Choroid plexus epithelial cell (primary cell): Measurements from ENCODE around the gene FAM184A.

ENCODE experiments used
- DNase-seq: peaks from one replicate; pipeline ENCODE4 v3.0.0-alpha.2; 2010; ENCODE audit warnings: low read depth
- H3K4me3 ChIP-seq: 2 replicates; pipeline ENCODE4 v1.5.1; 2011; ENCODE audit warnings: low read depth, mild to moderate bottlenecking, control low read depth, low read length, moderate library complexity
- TF ChIP-seq, protein P1 (sequence below): conservative IDR thresholded peaks from 2 replicates; pipeline ENCODE4 v1.5.1; 2011; ENCODE audit warnings: low read depth, mild to moderate bottlenecking, control low read depth, inconsistent platforms, low read length, moderate library complexity

FAM184A gene

DNA sequence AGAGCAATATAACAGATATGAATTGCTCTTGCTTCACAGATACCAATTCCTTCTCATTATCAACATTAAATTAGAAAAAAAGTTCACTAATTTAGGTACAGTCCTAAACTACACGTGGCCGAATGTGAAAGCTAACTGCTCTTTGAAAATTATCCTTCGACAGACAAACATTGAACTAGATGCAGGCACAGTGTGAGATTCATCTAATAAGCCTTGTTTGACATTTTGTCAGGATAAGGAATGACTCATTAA is 1.1 kb downstream of the FAM184A start:
- TF ChIP-seq, protein P1, sequence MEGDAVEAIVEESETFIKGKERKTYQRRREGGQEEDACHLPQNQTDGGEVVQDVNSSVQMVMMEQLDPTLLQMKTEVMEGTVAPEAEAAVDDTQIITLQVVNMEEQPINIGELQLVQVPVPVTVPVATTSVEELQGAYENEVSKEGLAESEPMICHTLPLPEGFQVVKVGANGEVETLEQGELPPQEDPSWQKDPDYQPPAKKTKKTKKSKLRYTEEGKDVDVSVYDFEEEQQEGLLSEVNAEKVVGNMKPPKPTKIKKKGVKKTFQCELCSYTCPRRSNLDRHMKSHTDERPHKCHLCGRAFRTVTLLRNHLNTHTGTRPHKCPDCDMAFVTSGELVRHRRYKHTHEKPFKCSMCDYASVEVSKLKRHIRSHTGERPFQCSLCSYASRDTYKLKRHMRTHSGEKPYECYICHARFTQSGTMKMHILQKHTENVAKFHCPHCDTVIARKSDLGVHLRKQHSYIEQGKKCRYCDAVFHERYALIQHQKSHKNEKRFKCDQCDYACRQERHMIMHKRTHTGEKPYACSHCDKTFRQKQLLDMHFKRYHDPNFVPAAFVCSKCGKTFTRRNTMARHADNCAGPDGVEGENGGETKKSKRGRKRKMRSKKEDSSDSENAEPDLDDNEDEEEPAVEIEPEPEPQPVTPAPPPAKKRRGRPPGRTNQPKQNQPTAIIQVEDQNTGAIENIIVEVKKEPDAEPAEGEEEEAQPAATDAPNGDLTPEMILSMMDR: no peak
- no peak for DNase-seq
- no peak overlapping the region for H3K4me3 ChIP-seq

DNA sequence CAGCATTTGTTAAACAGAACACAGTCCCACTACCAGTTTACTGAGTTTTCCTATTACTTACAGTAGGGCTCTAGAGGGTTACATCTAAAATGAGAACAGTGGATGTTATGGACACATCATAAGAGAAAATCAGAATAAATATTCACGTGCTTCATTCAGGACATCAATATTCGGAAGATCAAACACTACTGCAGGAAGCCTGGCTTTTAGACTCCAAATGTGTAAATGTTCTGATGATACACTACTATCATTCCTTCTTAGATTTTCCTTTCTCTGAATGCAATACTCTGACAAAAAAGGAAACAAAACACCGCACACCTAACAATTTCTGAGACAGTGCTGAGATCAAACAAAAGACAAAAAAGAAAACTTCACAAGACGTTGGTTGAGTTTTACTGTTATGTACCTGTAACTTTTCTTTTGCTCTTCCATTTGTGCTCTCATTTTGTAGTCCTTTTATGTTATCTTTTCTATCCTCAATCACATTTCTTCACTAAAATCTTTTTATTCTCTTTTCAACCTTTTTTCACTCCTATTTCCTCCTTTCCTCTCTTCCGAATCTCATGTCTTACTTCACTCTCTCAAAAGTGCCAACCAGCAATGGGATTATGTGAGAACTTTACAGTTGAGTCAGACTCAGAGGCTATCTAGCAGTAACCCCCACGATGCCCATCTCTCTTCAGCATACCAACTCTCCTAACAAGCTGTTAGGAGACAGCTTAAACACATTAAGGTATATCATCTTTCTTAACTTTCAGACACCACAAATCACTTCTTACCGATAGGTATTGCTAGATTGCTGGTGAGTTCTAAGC is 1.7 kb downstream of the FAM184A start:
- H3K4me3 ChIP-seq: no peak overlapping the region
- no peak for DNase-seq
- TF ChIP-seq, protein P1: no peak

DNA sequence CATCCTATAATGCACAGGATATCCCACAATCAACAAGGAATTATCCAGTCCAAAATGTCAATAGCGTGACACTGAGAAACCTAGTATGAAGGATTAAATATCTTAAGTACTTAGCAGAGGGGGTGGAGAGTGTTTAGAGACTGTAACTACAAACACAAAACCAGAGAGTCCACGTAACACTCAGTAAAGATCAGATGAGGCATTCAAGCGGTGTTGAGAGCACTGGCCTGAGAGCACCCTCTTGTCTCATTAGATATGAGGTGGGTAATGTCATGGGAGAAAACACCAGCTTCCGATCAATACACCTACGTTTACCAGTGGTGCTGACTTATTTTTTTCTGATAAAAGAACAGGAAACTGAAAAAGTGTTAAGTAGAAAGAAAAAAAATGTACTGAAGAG is 2.3 kb downstream of the FAM184A start:
- no peak for DNase-seq
- H3K4me3 ChIP-seq: no peak overlapping the region
- TF ChIP-seq, protein P1: no peak

DNA sequence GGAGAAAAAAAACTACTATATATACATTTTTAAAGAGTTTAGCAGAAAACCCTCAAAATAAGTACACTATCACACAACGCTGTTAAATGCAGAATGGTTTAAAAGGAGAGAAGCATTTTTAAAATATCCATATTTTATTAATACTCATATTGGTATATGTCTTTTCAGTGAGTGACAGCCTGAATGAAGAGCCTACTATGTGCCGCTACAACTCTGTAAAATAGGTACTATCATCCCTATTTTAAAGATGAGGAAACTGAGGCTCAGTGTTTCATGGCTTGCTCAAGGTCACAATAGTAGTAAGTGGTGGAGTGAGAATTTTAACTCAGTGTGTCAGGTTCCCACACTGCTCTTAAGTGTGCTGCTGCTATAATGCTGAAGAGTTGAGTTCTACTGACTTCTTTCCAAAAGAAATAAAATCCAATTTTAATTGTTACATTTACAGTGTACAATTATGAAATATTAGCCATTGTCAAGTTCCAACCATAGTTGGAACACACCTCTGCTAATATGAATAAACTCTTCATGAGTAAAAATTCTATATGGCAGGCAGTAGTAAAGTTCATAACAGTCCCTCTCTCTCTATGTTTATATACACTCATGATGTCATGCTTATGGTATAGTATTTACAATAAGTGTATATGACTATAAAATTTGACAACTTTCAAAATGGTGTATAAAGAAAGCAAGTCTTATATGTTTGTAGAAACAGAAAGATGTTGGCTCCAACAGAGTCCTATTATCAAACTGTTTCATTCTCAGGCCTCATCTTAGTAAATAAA is 3.1 kb downstream of the FAM184A start:
- DNase-seq: no peak
- TF ChIP-seq, protein P1: no peak
- H3K4me3 ChIP-seq: no peak overlapping the region

DNA sequence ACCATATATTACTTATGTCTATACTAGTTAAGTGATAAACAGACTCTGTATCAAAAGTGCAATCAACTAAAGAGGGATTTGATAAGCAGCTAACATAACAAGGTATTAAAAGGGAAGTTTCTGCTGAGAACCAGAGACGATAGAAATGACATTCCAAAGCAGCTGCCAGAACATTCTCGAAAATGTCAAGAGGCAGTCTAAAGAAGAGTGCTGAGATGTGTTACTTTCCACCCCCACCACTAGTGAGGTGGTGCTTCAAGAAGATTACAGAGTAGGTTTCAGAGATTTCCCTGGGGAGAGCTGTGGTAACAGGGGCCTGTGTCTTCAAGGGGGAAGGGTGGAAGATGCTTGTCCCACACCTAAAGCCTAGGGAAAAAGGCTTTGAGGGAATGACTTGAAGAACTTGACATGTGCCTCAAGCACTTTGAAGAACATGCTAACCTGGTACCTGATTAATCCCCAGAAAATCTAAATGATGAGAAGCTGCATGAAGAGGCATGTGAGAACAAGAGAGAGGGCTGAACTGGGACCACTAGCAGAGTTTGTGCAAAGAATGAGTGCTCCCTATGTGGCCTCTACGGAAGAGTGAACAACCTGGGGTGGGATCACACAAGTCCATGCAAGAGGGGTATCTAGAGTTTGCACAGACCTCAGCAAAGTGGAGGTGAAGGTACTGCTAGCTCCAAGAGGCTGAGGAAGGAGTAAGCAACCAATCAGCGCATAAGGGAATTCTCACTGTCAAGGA is 5.0 kb downstream of the FAM184A start:
- H3K4me3 ChIP-seq: no peak overlapping the region
- DNase-seq: no peak
- TF ChIP-seq, protein P1: no peak

DNA sequence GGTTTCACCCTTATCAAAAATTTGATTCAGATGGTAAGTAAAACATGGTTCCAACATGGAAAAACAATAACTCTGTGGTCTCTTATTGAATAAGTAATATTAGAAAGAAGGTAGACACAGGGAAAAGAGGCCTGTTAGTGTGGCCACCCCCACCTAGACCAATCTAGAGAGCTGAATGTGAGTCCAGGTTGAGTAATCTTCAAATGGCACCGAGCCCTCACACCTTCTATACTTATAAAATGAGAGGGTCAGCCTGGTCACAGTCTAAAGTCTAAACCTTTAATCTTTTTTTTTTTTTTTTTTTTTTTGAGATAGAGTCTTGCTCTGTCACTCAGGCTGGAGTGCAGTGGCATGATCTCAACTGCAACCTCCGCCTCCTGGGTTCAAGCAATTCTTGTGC is 6.9 kb downstream of the FAM184A start:
- TF ChIP-seq, protein P1: no peak
- H3K4me3 ChIP-seq: no peak overlapping the region

More for the DNA sequence above, 6.9 kb downstream of the FAM184A start:
- no peak for DNase-seq
